HG03097 (cell line): ENCODE data around the gene RNASE11.
"Not testable (repeated sequence)": the region's sequence is repeated elsewhere in the genome, so short reads cannot be mapped to it uniquely, and the experiment has no call there.

Experiments
- ATAC-seq: cut with Tn5 transposase; IDR thresholded peaks from one replicate; pipeline ENCODE4 v1.9.1; 2021; ENCODE audit not compliant: unreplicated experiment, low FRiP score

RNASE11 gene

DNA sequence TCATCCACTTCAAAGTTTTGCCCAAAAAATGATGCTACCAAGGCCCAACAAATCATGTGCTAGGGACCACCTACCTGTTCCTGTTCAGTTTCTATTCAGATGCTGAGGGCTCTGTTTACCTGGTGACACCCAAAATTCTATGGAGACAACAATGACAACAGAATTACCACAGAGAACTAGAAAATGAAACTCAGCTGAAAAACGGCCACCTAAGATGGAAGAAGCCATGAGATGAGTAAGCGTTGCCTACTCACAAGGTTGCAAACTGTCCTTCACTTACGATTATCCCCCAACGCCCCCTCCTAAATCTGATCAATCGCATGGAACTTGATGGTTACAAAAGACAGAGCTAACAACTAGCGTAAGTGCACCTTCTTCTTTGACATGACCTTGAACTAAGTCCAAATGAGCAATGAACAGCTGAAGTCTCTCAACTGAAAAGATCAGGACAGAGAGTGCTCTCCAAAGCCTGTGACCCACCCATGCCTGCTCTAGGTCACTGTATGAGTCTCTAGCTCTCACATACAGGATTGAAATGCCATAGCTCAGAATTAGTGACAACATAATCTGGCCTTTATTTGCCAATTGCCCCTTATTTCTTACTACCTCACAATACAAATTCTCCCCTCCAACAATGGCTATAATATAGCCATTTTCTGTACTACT lies at the start of gene RNASE11:
RNASE11 (minus strand) TSS at position 513 of the 666 bp plus-strand sequence.
- no peak for ATAC-seq

DNA sequence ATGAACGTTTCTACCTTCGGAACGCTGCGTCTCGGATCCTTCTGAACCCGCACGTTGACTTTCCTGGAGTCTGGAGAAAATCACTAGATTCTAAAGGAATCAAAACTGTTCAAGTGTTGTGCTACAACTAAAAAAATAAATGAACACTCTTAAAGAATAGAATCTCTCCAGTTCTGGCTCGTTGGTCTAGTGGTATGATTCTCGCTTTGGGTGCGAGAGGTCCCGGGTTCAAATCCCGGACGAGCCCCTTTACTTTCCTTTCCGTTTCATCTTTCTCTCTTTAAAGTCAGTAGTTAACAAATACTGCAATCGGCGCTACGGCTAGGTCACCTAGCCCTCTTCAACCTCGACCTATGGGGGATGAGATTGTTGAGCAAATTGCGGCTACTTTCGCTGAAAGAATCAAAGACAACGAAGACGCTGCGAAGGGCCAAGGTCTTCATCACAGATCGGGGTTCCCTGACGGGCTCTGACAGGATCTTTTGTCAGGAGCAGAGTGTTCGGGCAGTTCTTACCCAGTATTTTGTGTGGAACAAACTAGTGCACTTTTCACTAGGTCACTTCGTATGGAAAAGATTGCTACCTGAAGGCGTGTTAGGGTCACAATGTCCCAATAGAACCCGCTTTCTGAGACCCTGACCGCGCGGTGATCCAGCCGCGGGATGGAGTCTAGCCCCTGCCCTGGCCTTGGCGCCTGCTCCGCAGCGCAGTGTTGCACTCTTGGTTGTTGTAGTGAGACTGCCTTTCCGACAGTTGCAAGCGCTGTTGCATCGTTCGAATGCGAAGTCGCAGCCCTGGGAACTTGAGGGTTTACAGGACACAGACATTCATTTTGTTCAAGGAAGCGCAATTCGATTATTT lies 45.3 kb upstream of the RNASE11 start:
- peak; percentile 62 for ATAC-seq

DNA sequence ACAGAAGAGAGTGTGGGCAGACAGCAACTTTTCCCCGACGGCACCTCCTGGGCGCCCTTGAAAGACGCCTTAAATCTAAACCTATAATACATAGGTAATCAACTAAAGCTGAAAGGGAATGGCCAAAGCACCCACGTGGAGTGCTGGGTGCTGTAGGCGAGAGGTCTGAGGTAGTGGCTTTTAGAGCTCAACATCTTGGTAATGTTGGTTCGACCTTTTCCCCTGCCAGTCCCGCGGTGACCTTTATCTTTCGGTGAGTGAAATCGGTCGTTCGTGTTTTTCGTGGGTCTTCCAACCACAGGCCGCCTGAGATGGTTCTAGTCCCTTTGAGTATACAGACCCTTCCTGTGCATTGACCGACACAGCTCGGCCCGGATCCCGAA lies 44.6 kb upstream of the RNASE11 start:
- no peak for ATAC-seq

DNA sequence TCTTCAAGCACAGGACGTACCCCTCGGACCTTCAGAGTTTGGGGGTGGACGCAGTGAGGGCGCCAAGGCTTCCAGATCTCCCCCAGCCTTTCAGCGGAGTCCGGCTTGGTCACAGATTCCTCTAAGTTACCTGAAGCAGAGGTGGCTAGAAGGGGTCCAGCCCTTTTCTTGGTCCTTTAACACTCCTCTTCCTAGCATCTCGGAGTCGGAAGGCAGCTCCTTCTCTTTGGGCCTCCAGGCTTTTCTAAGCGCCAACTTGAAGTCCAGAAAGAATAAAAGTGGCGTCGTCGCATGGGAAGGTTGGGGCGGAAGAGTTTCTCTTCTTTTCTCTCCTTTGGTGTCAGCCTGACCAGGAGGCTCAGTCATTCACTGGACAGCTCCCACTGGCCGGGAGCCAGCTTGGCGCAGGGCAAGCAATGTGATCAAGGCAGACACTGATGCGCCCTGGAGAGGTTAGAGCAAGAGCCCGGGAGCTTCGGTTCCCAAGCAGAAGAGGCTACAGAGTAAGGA lies 44.1 kb upstream of the RNASE11 start:
- no peak for ATAC-seq

DNA sequence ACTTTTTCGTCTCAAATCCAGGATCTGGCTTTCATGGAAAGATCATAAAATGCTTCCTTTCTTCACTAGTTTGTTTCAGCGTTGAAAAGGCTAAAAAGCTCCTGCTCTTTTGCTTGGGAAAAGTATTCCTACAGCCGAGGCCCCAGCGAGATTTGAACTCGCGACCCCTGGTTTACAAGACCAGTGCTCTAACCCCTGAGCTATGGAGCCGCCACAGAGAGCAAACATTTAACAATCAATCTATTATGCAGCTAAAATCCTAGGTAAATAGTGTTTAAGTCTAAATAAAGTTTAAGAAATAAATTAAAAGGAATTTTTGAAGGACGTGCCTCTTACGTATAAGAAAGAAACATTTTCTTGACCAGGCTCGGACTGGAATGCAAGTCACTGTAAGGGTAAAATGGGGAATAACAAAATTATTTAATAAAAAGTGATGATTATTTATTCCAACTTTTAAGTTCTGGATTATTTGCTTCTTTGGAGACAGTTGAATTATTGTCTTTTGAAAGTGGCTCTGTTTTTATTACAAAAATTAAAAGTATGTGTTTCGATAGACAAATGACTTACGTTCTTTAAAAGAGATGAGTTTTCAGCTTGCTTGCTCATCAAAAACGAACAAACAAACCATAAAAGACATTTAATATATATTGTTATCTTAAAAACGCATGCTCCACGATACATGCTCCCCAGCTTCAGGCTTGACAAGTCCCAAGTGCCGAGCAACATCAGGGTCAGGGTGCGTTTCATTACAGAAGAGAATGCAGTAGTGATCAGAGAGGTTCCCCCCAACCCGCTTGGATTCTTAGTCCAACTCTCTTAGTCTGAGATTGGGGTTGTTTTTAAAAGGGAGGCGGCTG lies 43.5 kb upstream of the RNASE11 start:
- no peak for ATAC-seq

DNA sequence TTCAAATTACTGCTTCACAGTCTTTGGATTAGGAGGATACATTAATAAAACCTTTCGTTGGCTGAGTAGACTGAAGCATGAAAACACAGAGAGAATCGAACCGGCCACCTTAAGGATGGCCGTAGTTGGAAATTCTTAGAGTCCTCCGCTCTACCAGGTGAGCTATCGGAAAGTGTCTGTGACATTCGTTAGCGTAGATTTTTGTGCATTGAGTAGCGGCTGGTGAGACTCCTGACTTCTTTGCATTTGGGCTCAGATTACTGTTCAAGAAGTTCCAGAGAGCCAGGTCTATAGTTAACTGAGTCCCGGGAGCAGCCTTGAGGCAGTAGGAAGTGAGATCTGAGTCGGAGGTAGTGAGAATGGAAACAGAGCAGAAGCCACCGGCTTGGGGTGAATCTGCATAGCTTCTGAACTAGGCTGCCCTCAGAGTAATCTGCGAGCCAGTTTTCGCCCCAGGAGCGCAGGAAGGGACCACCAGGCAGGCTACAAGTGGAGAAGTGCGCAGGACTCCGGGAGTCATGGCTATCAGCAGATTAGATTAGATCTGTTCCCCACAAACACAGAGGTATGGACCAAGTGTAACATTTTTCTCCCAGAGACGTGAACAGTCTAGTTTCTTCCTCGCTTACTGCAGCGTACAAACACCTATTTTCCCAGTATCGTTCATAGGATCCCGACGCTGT lies 42.7 kb upstream of the RNASE11 start:
- ATAC-seq: no peak

DNA sequence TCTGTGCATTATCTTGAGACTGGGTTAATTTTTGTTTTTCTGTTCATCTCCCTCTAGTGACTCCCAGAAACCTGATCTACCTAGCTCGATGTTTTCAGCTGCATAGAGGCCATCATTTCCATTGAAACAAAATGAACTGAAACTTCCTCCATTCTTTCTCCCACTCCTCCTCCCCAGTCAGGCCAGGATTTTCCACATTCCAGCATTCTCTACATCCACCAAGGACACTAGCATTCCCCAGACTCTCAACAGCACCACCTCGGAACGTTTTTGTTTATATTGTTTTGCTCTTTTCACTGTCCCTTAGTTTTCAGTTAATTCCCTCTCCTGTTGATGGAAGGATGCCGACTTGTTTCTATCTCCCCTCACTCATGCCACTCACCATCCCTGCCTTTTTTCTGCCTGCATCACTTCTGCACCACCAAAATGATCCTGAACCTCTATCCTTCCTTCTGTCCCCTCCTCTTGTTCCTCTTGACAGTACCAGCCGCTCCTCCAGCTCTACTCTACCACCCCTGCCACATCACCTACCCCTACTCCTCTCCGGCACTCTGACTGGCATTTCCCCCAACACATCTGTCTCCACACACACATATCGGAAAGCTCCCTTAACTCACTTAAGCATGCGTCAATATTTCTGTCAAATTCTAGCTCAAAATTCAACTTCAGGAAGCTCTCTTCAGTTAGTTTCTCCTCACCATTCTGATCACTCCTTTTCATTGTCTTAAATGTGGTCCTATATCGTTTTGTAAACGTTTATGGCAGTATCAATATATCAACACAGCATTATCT lies 40.5 kb upstream of the RNASE11 start:
- no peak for ATAC-seq

DNA sequence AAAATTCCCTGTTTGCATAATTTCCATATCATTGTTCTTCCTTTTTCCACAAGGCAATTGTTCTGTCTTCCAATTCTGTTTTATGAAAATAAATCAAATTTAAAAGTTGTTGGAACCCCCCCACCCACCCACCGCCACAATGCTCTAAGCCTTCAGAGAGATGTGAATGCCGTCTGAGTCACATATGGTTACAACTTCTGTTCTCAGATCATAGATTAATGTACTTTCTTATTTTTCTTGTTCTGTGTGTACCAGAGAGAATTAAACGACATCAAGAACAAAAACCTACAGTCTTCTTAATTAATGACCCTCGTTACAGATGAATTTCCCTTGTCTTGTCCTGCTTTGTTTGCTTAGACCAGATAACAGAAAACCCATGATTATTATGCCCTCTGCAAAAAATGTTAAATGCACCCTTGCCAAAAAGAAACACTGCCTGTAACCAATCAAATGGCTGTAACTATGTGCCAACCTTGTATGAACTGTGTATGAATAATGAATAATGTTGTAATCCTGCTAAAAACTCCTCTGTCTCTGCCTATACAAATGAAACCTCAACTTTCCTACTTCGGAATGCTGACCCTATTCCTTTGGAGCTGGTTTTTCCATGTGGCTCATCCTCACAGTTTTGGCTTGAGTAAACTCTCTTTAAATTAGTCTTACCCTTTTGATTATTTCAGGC lies 39.7 kb upstream of the RNASE11 start:
- no peak for ATAC-seq

DNA sequence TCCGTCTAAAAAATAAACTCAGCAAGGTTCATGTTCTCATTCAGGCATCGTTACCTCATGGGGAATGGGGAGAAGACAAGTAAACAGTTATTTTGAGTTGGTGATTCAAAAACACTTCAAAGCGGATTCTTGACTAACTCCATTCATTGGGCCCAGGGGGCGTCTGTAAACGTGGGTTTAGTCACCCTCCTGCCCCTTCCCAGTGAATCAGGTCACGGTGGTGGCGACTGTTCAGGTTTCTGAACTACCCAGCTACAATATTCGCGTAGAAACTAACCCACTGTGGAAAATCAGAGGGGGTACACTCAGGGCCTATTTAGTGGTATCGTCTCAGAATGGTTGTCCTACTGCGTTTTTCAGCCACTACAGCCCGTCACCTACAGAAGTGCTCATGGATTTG lies 38.5 kb upstream of the RNASE11 start:
- no peak for ATAC-seq

DNA sequence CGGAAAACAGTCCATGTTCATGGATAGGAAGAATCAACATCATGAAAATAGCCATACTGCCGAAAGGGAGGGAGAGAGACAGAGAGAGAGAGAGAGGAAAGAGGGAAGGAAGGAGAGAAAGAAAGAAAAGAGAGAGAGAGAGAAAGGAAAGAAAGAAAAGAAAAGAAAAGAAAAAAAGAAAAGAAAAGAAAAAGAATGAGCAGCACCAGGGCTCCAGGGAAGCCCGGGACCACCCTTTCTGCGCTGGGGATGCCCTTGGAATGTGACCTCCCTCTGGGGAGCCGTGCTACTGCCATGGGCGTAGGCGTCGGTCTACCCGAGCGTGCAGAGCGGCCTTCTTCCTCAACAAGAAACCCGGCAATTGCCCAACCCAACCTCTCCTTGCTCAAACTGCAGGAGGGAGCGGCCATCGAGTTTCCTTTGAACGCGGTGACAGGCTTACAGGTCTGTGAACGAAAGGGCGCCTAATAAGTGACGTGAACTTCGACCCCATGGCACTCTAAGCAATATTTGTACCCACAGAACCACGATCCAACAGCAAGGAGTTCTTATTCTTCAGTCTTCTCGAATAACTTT lies 36.8 kb upstream of the RNASE11 start:
- peak; percentile 40 for ATAC-seq

DNA sequence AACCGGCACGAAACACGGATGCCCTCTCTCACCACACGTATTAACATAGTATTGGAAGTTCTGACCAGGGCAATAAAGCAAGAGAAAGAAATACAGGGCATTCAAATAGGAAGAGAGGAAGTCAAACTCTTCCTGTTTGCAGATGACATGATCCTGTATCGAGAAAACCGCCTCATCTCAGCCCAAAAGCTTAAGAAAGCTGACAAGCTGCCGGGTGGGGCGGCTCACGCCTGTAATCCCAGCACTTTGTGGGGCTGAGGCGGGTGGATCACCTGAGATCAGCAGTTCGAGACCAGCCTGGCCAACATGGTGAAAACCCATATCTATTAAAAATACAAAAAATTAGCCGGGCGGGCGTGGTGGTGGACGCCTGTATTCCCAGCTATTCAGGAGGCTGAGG lies 36.0 kb upstream of the RNASE11 start:
- no peak for ATAC-seq

DNA sequence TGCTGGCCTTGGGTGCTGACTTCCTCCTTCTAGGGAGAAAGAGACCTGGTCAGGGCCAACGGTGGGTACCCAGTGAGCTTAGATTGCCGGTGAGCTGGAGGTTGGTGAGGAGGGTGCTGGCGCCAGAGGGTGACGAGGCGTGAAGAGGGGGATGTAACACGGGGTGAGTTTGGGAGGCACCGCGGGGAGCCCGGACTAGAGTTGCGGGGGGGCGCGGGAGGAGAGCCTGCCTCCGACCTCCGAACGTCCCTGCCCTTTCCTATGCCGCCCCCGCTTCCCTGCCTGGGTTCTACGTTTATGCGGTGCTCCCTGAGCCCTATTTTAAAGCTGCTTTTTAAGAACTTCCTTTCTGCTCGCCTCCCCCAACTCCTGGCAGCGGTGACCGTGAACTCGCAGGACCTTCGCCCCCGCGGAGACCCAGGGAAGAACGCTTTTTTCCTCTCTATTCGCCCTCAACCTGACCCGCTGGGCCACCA lies 35.1 kb upstream of the RNASE11 start:
- no peak for ATAC-seq

DNA sequence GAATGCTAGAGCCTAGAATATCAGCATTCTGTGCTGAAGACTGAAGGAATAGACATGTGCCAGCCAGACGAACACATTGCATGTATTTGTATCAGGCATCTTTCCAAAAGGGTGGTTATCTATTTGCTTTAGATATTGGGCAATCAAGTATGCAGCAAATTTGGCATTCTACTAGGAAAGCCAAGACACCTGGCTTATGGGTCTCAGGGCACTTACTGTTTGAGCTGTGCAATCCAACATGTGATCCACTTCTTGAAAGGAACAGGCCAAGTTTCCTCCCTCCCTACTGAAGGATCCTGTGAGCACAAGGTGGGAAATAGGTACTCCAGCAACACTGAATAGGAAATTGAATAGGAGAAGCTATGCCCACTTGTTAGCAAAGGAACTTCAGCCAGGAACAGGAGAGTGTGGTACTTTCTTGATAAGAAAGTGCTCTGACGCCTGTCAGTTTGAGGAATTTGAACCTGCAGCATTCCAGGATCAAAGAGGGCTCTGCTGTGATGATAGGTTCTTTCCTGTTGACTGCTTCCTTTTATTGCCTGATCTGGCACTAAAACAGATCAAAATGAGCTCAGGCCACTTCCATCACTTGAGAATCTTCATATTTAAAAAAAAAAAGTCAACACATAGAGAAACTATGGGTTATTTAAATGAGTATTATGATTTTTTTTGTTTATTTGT lies 33.1 kb upstream of the RNASE11 start:
- no peak for ATAC-seq

DNA sequence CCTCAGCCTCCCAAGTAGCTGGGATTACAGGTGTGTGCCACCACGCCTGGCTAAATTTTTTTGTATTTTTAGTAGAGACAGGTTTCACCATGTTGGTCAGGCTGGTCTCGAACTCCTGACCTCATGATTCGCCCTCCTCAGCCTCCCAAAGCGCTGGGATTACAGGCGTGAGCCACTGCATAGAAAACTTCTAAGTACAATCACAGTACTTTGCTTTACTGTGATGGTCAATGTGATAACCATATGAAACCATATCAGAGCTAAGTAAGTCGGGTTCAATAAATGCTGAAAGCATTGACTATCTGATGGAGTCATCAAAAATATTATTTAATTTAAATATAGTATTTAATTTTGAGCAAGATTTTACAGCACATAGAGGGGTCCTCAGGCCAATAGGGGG lies 31.9 kb upstream of the RNASE11 start:
- not testable (repeated sequence) for ATAC-seq

DNA sequence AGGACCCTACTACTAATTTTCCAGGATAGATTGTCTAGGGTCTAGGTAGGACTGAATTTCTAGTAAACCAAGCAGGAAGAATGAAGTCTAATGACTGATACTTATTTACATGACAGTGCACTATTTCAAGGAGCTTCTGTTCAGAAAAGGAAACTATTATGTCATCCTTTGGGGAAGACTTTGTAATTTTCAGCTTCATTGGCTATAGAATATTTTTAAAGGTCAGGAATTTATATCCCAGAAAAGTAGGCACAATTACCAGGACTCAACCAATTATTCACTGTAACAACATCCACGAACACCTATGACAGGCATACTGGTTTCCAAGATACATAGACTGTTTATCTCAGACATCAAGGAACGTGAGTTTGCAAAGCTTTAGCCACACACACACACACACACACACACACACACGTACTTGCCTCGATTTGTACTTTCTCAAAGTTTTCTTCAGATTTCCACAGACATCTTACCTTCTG lies 30.5 kb upstream of the RNASE11 start:
- no peak for ATAC-seq

DNA sequence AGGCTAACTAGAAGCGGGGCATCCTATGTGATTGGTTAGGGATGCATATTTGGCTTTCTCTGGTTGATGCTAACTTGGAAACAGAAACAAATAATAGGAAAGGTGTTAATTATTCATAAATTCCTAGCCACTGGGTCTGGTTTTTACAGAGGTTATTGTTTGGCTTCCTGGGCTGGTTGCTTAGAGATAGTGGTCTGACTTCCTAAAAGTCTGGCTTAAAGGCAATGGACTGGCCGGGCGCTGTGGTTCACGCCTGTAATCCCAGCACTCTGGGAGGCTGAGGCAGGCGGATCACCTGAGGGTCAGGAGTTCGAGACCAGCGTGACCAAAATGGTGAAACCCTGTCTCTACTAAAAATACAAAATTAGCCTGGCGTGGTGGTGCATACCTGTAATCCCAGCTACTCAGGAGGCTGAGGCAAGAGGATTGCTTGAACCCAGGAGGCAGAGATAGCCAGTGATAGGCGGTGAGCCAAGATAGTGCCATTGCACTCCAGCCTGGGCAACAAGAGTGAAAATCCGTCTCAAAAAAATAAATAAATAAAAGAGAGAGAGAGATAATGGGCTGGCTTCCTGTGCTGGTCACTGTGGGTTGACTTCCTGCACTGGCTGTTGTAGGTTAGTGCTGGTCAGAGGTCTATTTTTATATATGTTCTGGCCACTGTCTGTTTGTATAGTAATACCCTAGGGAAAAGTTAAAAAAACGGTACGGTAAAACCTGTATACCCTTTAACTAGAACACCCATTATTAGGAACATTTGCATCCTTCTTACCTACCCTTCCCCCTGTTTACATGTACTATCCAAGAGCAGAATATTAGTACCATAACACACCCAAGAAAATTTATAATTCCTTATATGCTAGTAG lies 29.6 kb upstream of the RNASE11 start:
- ATAC-seq: peak; percentile 32

DNA sequence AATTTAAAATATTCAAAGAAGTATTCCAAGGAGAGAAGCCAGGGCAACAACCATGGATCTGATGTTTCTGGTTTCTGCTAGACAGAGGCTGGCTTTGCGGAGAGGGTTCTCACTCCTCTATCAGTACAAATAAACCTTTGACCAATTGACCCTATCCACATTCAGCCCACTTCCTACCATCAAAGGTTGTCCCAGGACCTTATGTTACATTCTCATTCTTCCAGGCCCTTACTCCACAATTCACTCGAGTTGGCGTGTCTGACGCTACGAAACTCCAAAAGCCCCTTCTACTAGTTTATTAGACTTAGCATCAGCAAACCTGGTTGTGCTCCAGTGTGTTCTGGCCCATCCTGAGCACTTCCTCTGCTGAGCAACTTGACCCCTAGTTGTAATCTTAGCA lies 28.2 kb upstream of the RNASE11 start:
- ATAC-seq: no peak
